ENCODE data around the gene SRMS.

SRMS gene

GRCh38 chr20:63503524-63503923 is 44.0 kb downstream of the SRMS start:
- no peak for TF ChIP-seq CTCF (conservative IDR thresholded peaks at IDR 0.05)
- H3K27ac ChIP-seq: no peak overlapping the region

- no peak overlapping the region for H3K27ac ChIP-seq
- no peak for TF ChIP-seq CTCF (conservative IDR thresholded peaks at IDR 0.05)
These were observed 44.8 kb downstream of the SRMS start for GRCh38 chr20:63502671-63503172.

- no peak overlapping the region for H3K27ac ChIP-seq
- TF ChIP-seq CTCF (conservative IDR thresholded peaks at IDR 0.05): no peak
These were observed 45.5 kb downstream of the SRMS start for GRCh38 chr20:63501818-63502670.

- TF ChIP-seq CTCF (conservative IDR thresholded peaks at IDR 0.05): no peak
- no peak overlapping the region for H3K27ac ChIP-seq
These were observed 46.4 kb downstream of the SRMS start for GRCh38 chr20:63500902-63501817.

GRCh38 chr20:63500151-63500901 is 47.2 kb downstream of the SRMS start:
- H3K27ac ChIP-seq: no peak overlapping the region
- TF ChIP-seq CTCF (conservative IDR thresholded peaks at IDR 0.05): no peak

GRCh38 chr20:63499338-63499969 is 48.1 kb downstream of the SRMS start:
- peak overlapping the region; percentile 93 for H3K27ac ChIP-seq
- peak; percentile 7; the same call in 1 of the 2 replicates for TF ChIP-seq CTCF (conservative IDR thresholded peaks at IDR 0.05)
